Measurements from ENCODE around the gene ARRDC1. TPM values are rescaled to one million over a fixed set of nuclear protein-coding genes. Genes with fewer than 3 reads are reported as not detected.

The ARRDC1 gene
- 8.7 and 10.9 TPM in 2 replicates for total RNA-seq

GRCh38 chr9:137605121-137606004, at the start of gene ARRDC1:
ARRDC1 (plus strand) TSS chr9:137605686; CDS start chr9:137605718, 32 bp downstream.

GRCh38 chr9:137578518-137579258, 26.8 kb upstream of the ARRDC1 start, which contains the start of gene DPH7:
DPH7 (minus strand) TSS chr9:137578925; CDS start chr9:137578777, 148 bp downstream.

GRCh38 chr9:137590469-137591383, 14.8 kb upstream of the ARRDC1 start, which contains the start of gene ZMYND19:
ZMYND19 (minus strand) TSS chr9:137590512; CDS start chr9:137590263, 249 bp downstream.

GRCh38 chr9:137618105-137619067, 12.9 kb downstream of the ARRDC1 start, which contains the start of gene EHMT1:
EHMT1 (plus strand) TSS chr9:137619005; CDS start chr9:137619029, 24 bp downstream.

Other genes starting within 250 kb of the ARRDC1 start
- gene EXD3, start 182.5 kb upstream of the ARRDC1 start, total RNA-seq, result 5.2 and 18.0 TPM in 2 replicates
- gene NOXA1, start 182.3 kb upstream of the ARRDC1 start, total RNA-seq, result 0.28 TPM in 1 of 2 replicates, not detected in the other
- not detected in 2 replicates for gene ENTPD8, start 164.3 kb upstream of the ARRDC1 start, total RNA-seq
- gene NSMF, start 146.4 kb upstream of the ARRDC1 start, total RNA-seq, result 15.2 and 17.3 TPM in 2 replicates
- 0.19 and 1.4 TPM in 2 replicates for gene PNPLA7, start 55.3 kb upstream of the ARRDC1 start, total RNA-seq
- 42.0 and 66.7 TPM in 2 replicates for gene MRPL41, start 53.8 kb upstream of the ARRDC1 start, total RNA-seq
- gene DPH7, start 26.8 kb upstream of the ARRDC1 start, total RNA-seq, result 20.1 and 22.6 TPM in 2 replicates
- 15.2 and 38.5 TPM in 2 replicates for gene ZMYND19, start 15.2 kb upstream of the ARRDC1 start, total RNA-seq
- 36.4 and 52.1 TPM in 2 replicates for gene EHMT1, start 13.3 kb downstream of the ARRDC1 start, total RNA-seq

Measured in regular cardiac myocyte (primary cell).